Left cardiac atrium (tissue), 4 donors: ENCODE results near the gene BCAP31. TPM values are rescaled to one million over a fixed set of nuclear protein-coding genes. Genes with fewer than 3 reads are reported as not detected.

Source experiments
- ATAC-seq, 2 donors: fragments of 200-7000 bp; cut with Tn5 transposase; one replicate each; pipeline ENCODE4 v1.9.1; 2020; ENCODE audit warnings: mild to moderate bottlenecking in 2 of 2, moderate library complexity in 2 of 2
- DNase-seq: peaks from one replicate; pipeline ENCODE4 v3.0.0-alpha.2; 2020
- intact Hi-C, 2 donors: fragments of 100-400 bp; cut with DNase I; formaldehyde crosslinking; loops; one replicate each; pipeline versions ENCODE4 v1.14.1 to v1.15.1; 2022 to 2023
- long read RNA-seq: library from polyadenylated mRNA; unstranded; transcript quantifications from one replicate; pipeline ENCODE4 v2.0.0, GENCODE V29; 2021
- total RNA-seq, 2 donors: library from RNA; stranded (reverse); fragmentation: NEBNext Ultra II Directional; extraction: Animal tissue kit (Norgen Biotek cat#: 25700); gene quantifications; one replicate each; pipeline ENCODE4 v1.2.1, GENCODE V29; 2021
- donor health status: DM: no; HTN: yes; CAD: no.
- donor health status: DM: no; HTN: yes; CAD: no; lungs with severe emphysema.
- donor health status: DM: yes; HTN: yes; CAD: no.
- donor health status: Dilated cardiomyopathy.

The BCAP31 gene
- 100 to 1,000 TPM; 123 to 159 TPM for total RNA-seq
- long read RNA-seq, transcript BCAP31-201 (8 exons, 1,643 nt), result major isoform, 272 of 305 reads
- long read RNA-seq, transcript BCAP31-207 (8 exons, 1,824 nt), result minor isoform, 9 of 305 reads
- long read RNA-seq, partial matches to known transcripts, result 6 of 305 reads
- long read RNA-seq, other reads (novel, unspliced or antisense), result 17 of 305 reads

GRCh38 chrX:153724252-153725038 is at the start of gene BCAP31, which contains the start of gene ABCD1:
BCAP31 (minus strand) TSS chrX:153724387; CDS start chrX:153723244, 1,143 bp downstream.
ABCD1 (plus strand) TSS chrX:153724856; CDS start chrX:153725267, 411 bp downstream.
- intact Hi-C loops, result no loop called here
- peak; percentile 87 for DNase-seq
- ATAC-seq, result peak; percentile 85

GRCh38 chrX:153773218-153773611 is 49.0 kb upstream of the BCAP31 start:
- intact Hi-C loops, result no loop called here
- ATAC-seq (no peak), DNase-seq (peak; percentile 12)

- DNase-seq (no peak), ATAC-seq (no peak)
- intact Hi-C loops, result no loop called here
Observed at GRCh38 chrX:153772316-153773217, 48.4 kb upstream of the BCAP31 start.

- intact Hi-C loops, result no loop called here
- DNase-seq, result no peak
- ATAC-seq, result no peak
Observed at GRCh38 chrX:153771415-153772315, 47.5 kb upstream of the BCAP31 start.

- no peak for DNase-seq
- no peak for ATAC-seq
- intact Hi-C loops, result no loop called here
Observed at GRCh38 chrX:153770601-153771414, 46.6 kb upstream of the BCAP31 start.

GRCh38 chrX:153769865-153770600 is 45.8 kb upstream of the BCAP31 start:
- no peak for ATAC-seq
- intact Hi-C loops, result no loop called here

GRCh38 chrX:153769158-153769864 is 45.1 kb upstream of the BCAP31 start:
- intact Hi-C loops, result no loop called here
- DNase-seq (no peak), ATAC-seq (no peak)

More at GRCh38 chrX:153769865-153770600, 45.8 kb upstream of the BCAP31 start:
- DNase-seq, result no peak

- ATAC-seq, result no peak
- intact Hi-C loops, result no loop called here
- no peak for DNase-seq
Observed at GRCh38 chrX:153768311-153769157, 44.3 kb upstream of the BCAP31 start.

GRCh38 chrX:153767674-153768055 is 43.5 kb upstream of the BCAP31 start:
- no peak for DNase-seq
- intact Hi-C loops, result no loop called here
- ATAC-seq, result no peak

- ATAC-seq (no peak), DNase-seq (peak; percentile 24)
- intact Hi-C loops, result no loop called here
Observed at GRCh38 chrX:153766871-153767673, 42.9 kb upstream of the BCAP31 start.

- DNase-seq (no peak), ATAC-seq (peak in 1 of 2 donors; percentile 27)
- intact Hi-C loops, result no loop called here
Observed at GRCh38 chrX:153766098-153766817, 42.1 kb upstream of the BCAP31 start.

- intact Hi-C loops, result no loop called here
- DNase-seq, result no peak
- ATAC-seq, result peak; percentile 42 to 60
Observed at GRCh38 chrX:153765138-153766079, 41.2 kb upstream of the BCAP31 start.

- DNase-seq (no peak), ATAC-seq (no peak)
- intact Hi-C loops, result loop anchor here (5.0 kb wide), 2 partner anchors 188 to 193 kb away; no protein-coding TSS in a partner anchor
Observed at GRCh38 chrX:153764786-153765137, 40.6 kb upstream of the BCAP31 start.
